GM21529 (cell line): ENCODE results near the gene ARHGEF10L.

Experiments used
- ATAC-seq: cut with Tn5 transposase; IDR thresholded peaks from one replicate; pipeline ENCODE4 v1.9.1; 2021; ENCODE audit not compliant: unreplicated experiment

The ARHGEF10L gene

GRCh38 chr1:17549384-17549783 lies 9.9 kb downstream of the ARHGEF10L start:
- no peak for ATAC-seq

- ATAC-seq, result no peak
Measured at GRCh38 chr1:17550729-17551584, 11.5 kb downstream of the ARHGEF10L start.

GRCh38 chr1:17551755-17552234 lies 12.3 kb downstream of the ARHGEF10L start:
- no peak for ATAC-seq

DNA sequence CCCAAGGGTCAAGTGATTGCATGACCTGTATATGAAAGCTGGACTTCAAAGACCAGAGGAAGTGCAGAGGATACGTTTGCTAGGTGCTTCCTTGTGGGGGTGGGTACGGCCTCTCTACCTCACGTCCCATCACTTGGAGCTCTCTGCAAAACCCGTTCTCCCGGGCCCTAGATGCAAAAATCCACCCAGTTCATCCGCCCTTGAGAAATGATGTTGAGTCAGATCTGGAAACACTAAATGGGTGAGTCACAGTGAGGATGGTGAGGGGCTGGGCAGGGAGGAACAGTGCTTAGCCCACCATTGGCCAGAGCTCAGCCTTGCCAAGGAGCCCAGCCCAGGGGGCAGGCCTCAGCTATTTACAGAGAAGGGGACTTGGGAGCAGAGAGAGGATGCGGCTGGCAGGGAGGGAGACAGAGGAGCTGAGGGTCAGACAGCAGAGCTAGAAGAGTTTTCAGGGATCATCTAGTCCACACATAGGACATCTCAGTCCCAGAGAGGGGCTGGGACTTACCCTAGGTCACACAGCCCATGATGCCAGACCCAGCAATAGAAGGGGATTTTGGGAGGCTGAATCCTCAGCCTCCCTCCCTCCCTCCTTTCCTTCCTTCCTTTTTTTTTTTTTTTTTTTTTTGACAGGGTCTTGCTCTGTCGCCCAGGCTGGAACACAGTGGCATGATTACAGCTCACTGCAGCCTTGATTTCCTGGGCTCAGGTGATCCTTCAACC lies 14.6 kb downstream of the ARHGEF10L start:
- no peak for ATAC-seq

GRCh38 chr1:17554954-17555353 lies 15.5 kb downstream of the ARHGEF10L start:
- ATAC-seq, result no peak

- no peak for ATAC-seq
Measured at GRCh38 chr1:17557986-17558385, 18.5 kb downstream of the ARHGEF10L start.

- ATAC-seq, result no peak
Measured at GRCh38 chr1:17558541-17558940, 19.0 kb downstream of the ARHGEF10L start.

DNA sequence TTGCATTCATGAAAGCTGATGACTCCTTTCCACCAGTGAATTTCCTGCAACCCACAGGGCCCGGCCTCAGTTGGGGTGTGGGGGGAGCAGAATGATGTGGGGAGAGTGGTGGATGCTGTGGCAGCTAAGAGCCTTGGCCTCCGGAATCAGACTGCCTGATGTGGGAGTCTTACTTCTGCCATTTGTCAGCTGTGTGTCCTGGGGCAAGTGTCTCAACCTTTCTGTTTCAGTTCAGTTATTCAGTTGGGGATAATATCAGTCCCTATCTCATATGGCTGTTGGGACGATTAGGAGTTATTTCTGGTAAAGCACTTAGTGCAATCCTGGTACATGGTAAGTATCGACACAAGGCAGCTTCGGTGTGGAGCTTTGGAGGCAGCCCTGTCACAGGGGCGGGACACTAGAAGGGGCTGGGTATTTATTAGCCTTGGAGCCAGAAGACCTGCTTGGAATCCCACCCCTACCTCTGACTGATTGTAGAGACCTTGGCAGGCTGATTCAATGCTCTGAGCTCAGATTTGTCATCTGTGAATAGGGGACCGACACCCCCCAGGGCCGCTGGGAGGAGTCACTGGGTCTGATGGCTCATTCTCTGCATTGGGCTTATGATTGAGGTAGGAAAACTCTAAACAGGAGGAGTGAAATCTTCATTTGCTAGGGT lies 19.6 kb downstream of the ARHGEF10L start:
- ATAC-seq, result no peak

DNA sequence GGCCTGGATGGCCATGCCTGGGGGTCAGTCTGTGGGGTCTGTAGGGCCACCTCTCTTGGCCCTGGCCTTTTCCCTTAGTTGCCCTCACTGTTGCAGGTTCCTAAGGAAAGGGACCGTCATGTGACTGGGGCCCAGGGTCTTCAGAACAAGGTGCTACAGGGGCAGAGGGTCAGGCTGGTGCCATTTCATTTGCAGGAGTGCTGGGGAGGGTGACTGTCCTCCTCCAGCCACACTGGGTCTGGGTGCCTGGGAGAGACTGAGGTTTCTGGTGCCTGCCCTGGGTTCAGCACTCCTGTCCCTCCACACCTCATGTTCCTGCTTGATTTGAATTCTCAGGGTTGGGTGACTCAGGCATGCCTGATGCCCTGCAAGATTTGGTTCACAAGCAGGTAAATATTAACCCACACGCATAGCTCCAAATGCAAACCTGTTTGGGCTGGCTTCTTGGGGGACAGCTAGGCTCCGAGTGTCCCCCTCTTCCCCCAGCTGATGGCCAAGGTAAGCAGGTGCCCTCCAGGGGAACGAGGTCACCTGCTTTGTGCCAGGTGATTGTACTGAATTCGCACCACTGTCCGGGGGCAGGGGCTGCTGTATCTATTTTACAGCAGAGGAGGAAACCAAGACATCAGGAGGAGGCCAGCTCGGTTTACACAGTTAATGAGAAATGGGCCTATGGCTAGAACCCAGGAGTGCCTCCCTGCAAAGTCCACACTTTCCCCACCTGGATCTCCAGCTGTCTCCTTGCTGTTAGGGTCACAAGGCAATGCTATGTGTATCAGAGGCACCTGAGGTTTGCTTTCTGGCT lies 20.3 kb downstream of the ARHGEF10L start:
- ATAC-seq, result no peak

- ATAC-seq, result no peak
Measured at GRCh38 chr1:17561247-17561548, 21.7 kb downstream of the ARHGEF10L start.

DNA sequence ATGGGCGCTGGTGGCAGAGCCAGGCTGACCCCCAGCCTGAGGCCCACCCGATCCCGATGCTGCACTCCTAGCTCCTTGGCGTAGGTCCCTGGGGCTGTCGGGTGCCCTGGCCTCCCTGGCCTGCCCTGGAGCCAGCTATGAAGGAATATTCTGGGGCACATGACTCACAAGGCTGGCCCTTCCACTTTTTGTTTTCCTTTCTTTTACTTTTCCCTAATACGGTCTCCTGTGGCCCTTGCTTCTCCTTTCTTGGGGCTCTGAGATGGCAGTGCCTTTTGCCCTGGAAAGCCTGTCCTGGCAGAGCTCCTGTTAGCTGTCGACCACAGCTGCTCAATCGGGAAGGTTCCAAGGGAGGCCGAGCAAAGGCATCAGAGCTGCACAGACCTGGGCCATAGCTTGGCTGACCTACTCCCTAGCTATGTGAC lies 22.1 kb downstream of the ARHGEF10L start:
- no peak for ATAC-seq

DNA sequence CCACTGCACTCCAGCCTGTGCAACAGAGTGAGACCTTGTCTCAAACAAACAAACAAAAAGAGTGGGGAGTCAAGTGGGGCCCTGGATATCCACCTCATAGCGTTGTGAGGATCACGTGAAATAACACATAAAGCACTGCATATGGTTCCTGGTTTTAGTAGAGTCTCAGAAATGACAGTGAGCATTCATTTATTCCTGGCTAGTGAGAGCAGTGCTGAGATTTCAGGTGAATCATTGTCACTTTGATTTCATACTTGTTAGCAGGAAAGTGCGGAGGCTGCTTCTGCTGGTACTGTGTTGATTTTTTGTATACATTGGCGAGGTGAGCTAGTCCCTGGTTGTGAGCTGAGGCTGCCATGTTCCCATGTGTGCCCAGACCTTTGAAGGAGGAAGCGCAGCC lies 22.9 kb downstream of the ARHGEF10L start:
- ATAC-seq, result no peak

GRCh38 chr1:17563494-17564281 lies 24.2 kb downstream of the ARHGEF10L start:
- ATAC-seq, result no peak

GRCh38 chr1:17564458-17565393 lies 25.2 kb downstream of the ARHGEF10L start:
- ATAC-seq, result no peak

GRCh38 chr1:17565461-17566252 lies 26.2 kb downstream of the ARHGEF10L start:
- no peak for ATAC-seq

- no peak for ATAC-seq
Measured at GRCh38 chr1:17566417-17566816, 26.9 kb downstream of the ARHGEF10L start.

DNA sequence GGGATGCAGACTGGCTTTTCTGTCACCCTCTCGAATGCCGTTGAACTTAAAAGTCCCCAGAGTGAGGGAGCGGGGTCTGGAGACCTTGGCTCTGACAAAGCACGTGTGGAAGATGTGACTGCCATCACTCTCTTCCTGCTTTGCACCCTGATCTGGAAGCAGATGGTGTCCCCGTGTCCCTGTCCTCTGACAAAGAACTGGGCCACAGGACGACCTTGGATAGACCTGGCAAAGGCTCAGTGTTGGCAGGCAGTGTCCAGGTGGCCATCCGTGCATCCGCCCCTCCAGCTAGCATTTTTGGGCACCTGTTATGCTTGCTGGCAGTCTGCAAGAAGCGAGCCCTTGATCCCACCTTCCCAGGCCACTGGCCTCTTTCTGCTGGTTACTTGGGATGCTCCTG lies 27.4 kb downstream of the ARHGEF10L start:
- no peak for ATAC-seq

DNA sequence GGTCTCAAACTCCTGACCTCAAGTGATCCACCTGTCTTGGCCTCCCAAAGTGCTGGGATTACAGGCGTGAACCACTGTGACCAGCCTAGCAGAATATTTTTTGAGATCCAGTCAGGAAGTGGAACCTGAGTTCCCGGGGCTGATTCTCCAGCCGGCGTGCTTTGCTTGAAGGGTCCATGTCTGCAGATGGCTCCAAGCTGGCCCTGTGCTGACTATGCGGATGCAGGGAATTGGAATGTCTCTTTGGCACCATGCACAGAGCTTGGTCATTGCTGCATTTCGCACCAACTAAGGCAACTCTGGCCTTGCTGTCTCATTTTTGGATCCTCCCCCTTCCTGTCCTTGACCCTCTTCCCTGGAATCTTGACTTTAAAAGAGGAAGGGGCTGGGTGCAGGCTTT lies 28.1 kb downstream of the ARHGEF10L start:
- ATAC-seq, result no peak
